IPS-20b (cell line): ENCODE results near the gene RNASE12.

Experiments used
- H3K27ac ChIP-seq: one replicate; pipeline ENCODE4 v1.5.1; 2013; ENCODE audit warnings: low read length
- H3K27me3 ChIP-seq: 2 replicates; pipeline ENCODE4 v1.6.1; 2013; ENCODE audit warnings: mild to moderate bottlenecking, low read length, inconsistent platforms; ENCODE audit not compliant: insufficient read depth
- H3K36me3 ChIP-seq: 2 replicates; pipeline ENCODE4 v1.6.1; 2013; ENCODE audit warnings: low read depth, mild to moderate bottlenecking, inconsistent platforms, low read length, moderate library complexity; ENCODE audit not compliant: insufficient read depth
- H3K4me1 ChIP-seq: 2 replicates; pipeline ENCODE4 v1.6.1; 2013; ENCODE audit warnings: mild to moderate bottlenecking, control low read depth, inconsistent platforms, low read length, moderate library complexity; ENCODE audit not compliant: insufficient read depth
- H3K4me3 ChIP-seq: 2 replicates; pipeline ENCODE4 v1.5.1; 2013; ENCODE audit warnings: mild to moderate bottlenecking, low read length, inconsistent platforms
- H3K9ac ChIP-seq: 2 replicates; pipeline ENCODE4 v1.6.1; 2013; ENCODE audit warnings: low read depth, mild to moderate bottlenecking, inconsistent platforms, low read length, moderate library complexity
- H3K9me3 ChIP-seq: 2 replicates; pipeline ENCODE4 v1.6.1; 2013; ENCODE audit warnings: mild to moderate bottlenecking, low read depth, low read length, inconsistent platforms; ENCODE audit not compliant: insufficient read depth

RNASE12 gene

DNA sequence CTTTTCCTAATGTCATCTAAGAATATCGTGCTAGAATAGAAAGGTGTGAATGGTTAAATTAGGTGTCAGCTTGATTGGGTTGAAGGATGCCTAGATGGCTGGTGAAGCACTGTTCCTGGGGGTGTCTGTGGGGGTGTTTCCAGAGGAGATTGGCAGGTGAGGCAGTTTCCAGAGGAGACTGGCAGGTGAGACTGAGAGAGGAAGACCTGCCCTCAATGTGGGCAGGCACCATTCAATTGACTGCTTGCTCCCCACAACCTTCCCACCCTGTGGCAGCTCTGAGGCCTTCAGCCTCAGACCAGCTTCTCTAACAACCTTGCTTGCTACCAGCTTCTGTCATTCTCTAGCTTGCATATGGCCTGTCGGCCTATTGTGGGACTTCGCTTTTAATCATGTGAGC is 39.6 kb downstream of the RNASE12 start:
- Histone ChIP-seq H3K4me1 (0 out of 2 replicates have a peak, but pooled peaks cover 8% of the 10 kb centered on the region), H3K9ac (no peak overlapping the region), H3K4me3 (no peak overlapping the region), H3K9me3 (no peaks in the 10 kb centered on the region), H3K27me3 (no peaks in the 10 kb centered on the region), H3K27ac (no peak overlapping the region), H3K36me3 (no peaks in the 10 kb centered on the region)

DNA sequence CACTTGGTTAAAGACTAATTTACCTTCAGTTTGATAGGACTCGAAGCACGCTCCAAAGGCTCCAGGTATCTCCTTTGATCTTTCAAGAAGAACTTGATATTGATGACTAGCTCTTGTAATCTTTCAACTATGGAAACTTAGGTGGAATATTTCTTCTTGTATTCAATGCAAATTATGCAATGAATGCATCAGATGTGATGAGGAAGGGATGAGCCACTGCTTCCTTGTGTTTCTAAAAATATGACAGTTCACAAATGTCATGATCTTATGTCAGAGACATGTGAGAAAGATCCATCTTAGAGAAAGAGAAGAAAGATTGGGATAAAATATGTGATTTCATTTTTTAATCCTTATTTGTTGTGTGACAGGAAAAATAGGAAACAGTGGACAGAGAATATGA is 40.2 kb downstream of the RNASE12 start:
- Histone ChIP-seq H3K9me3 (no peaks in the 10 kb centered on the region), H3K4me3 (no peak overlapping the region), H3K9ac (no peak overlapping the region), H3K27ac (no peak overlapping the region), H3K27me3 (no peaks in the 10 kb centered on the region), H3K36me3 (no peaks in the 10 kb centered on the region), H3K4me1 (0 out of 2 replicates have a peak, but pooled peaks cover 2% of the 10 kb centered on the region)

DNA sequence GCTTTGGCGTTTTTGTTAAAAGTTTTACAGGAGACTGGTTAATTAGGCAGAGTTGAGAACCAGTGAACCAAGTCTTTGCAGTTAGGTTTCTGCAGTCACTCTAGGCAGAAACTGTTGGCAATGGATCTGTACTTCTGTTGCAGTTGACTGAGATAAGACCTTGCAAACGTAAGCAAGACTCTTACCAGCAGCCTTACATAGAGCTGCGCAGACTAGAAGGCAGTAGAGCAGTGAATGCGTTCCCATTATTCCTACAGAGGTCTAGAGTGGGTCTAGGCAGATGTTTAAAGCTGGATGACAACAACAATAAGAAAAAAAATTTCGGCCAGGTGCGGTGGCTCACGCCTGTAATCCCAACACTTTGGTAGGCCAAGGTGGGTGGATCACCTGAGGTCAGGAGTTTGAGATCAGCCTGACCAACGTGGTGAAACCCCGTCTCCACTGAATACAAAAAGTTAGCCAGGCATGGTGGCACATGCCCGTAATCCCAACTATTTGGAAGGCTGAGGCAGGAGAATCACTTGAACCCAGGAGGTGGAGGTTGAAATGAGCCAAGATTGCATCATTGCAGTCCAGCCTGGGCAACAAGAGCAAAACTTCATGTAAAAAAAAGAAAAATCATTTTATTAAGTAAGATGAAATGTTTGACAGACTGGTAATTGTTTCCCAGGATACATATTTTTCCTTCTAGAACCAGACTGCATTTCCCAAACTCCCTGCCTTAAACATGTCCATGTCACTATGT is 42.6 kb downstream of the RNASE12 start:
- H3K27ac ChIP-seq, result no peak overlapping the region

DNA sequence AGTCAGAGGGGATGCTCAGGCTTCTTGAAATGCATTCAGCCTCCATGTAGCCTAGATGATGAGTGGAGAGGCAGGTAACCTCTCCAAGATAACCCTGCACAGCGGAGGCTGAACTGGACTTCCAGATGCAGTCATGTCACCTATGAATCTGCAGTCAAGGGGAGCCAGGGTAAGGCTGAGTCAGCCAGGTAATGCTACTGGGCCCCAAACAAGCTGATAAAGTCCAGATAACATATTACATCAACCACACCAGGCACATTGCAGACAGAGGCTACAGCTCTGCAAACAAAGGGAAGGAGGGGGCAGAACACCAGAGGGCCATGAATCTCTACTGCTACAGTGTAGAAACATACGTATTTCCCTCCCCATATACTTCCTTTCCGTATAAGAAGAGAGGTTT is 44.3 kb downstream of the RNASE12 start:
- no peaks in the 10 kb centered on the region for H3K36me3 ChIP-seq
- H3K9ac ChIP-seq, result no peak overlapping the region
- H3K4me1 ChIP-seq, result no peaks in the 10 kb centered on the region
- no peak overlapping the region for H3K27ac ChIP-seq
- no peaks in the 10 kb centered on the region for H3K27me3 ChIP-seq
- H3K4me3 ChIP-seq, result no peak overlapping the region
- H3K9me3 ChIP-seq, result no peaks in the 10 kb centered on the region

More for the DNA sequence above, 42.6 kb downstream of the RNASE12 start:
- Histone ChIP-seq H3K9me3 (no peaks in the 10 kb centered on the region), H3K4me3 (no peak overlapping the region), H3K4me1 (no peaks in the 10 kb centered on the region), H3K27me3 (no peaks in the 10 kb centered on the region), H3K9ac (no peak overlapping the region), H3K36me3 (no peaks in the 10 kb centered on the region)
